GM12891 (cell line): Measurements from ENCODE around the gene TM7SF3.

Experiments
- POLR2A ChIP-seq: IDR thresholded peaks from 2 replicates; pipeline ENCODE4 v1.6.1; 2011; ENCODE audit warnings: low read depth, low read length, control low read depth
- POLR2AphosphoS5 ChIP-seq: IDR thresholded peaks from 2 replicates; pipeline ENCODE4 v1.6.1; 2011; ENCODE audit warnings: low read depth, low read length, control low read depth
- TAF1 ChIP-seq: IDR thresholded peaks from 2 replicates; pipeline ENCODE4 v1.6.1; 2011; ENCODE audit warnings: low read depth, low read length, control low read depth

- TF ChIP-seq POLR2A (no peak), TAF1 (no peak), POLR2AphosphoS5 (no peak)
Observed at GRCh38 chr12:27003421-27004381, 10.5 kb downstream of the TM7SF3 start.
